ENCODE measurements around the gene ATP13A2. TPM values are rescaled to one million over a fixed set of nuclear protein-coding genes. Genes with fewer than 3 reads are reported as not detected.

The ATP13A2 gene
- total RNA-seq, 1 experiment from 2014 or later = 48.4 TPM

Other genes with a start within 250 kb of the ATP13A2 start
- under 0.01 TPM in 2 replicates for gene RNU1-2, start 115.9 kb downstream of the ATP13A2 start, total RNA-seq (2014; rRNA removed)
- gene CROCC, start 90.0 kb downstream of the ATP13A2 start, total RNA-seq (2014; rRNA removed) = 24.6 and 51.6 TPM in 2 replicates
- gene MFAP2, start 31.3 kb downstream of the ATP13A2 start, total RNA-seq (2014; rRNA removed) = 1.8 and 3.1 TPM in 2 replicates
- gene SDHB, start 42.1 kb upstream of the ATP13A2 start, total RNA-seq (2014; rRNA removed) = 283 and 336 TPM in 2 replicates
- gene PADI2, start 107.5 kb upstream of the ATP13A2 start, total RNA-seq (2014; rRNA removed) = 2.4 and 3.2 TPM in 2 replicates
- gene PADI1, start 193.2 kb upstream of the ATP13A2 start, total RNA-seq (2014; rRNA removed) = 0.35 and 0.73 TPM in 2 replicates
- 0.26 TPM in 1 of 2 replicates, not detected in the other for gene PADI3, start 237.2 kb upstream of the ATP13A2 start, total RNA-seq (2014; rRNA removed)